HEK293 (cell line): ENCODE results near the gene MED23.

Source experiments
- SALL2 ChIP-seq: fragments of 450-650 bp; formaldehyde crosslinking; IDR thresholded peaks from 2 replicates; pipeline ENCODE4 v1.5.0; 2017; ENCODE audit warnings: missing biosample characterization, mild to moderate bottlenecking, missing genetic modification characterization, borderline replicate concordance
- ZBTB8A ChIP-seq: fragments of 450-650 bp; formaldehyde crosslinking; IDR thresholded peaks from 2 replicates; pipeline ENCODE4 v1.5.1; 2016; ENCODE audit warnings: missing biosample characterization, missing genetic modification characterization

DNA sequence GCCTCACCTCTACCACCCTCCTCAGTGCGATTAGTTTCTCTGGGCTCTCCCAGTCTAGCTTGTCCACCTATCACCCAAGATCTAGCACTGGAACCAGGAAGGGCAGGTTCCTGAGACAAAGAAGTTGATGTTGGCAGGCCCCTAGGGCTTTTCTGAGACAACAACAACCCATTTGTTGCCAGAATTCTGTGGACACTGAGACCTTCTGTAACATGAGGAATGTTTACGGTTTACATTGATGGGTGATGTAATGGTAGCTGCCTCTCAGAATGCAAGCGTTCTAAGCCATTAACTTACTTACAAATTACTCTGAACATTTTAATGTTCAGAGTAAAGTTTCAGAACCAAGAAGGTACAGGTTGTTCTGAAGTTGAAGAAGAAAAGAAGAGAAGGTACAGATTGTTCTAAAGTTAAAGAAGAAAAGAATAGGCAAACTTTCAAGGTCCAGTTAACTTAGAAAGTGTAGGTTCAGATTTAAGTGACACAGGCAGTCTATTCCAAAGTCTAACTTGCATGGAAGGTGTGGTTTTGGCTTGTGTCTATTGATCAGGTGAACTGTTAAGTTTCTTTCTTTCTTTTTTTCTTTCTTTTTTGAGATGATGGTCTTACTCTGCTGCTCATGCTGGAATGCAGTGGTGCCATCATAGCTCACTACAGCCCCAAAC is 3.7 kb upstream of the MED23 start:
- no peak for TF ChIP-seq ZBTB8A (tag by site-specific recombination)
- TF ChIP-seq SALL2 (tag by site-specific recombination): no peak
